Immature natural killer cell (primary cell): ENCODE measurements around the gene ALDH3B1. TPM values are rescaled to one million over a fixed set of nuclear protein-coding genes. Genes with fewer than 3 reads are reported as not detected.
"Not testable (repeated sequence)": the region's sequence is repeated elsewhere in the genome, so short reads cannot be mapped to it uniquely, and the experiment has no call there.

ENCODE experiments used
- DNase-seq, 3 donors: peaks; one replicate each; pipeline ENCODE4 v3.0.0; 2022; ENCODE audit warnings: mixed read lengths in 1 of 3
- H3K27ac Mint-ChIP-seq, 6 donors: one replicate each; pipeline ENCODE4 v1.8.0; 2020; ENCODE audit warnings: mixed read lengths in 6 of 6, mild to moderate bottlenecking in 5 of 6, inconsistent platforms in 4 of 6, moderate library complexity in 3 of 6
- H3K27me3 Mint-ChIP-seq, 3 donors: one replicate each; pipeline ENCODE4 v1.8.0; 2020 to 2021; ENCODE audit warnings: low read depth in 3 of 3, mild to moderate bottlenecking in 3 of 3, mixed read lengths in 3 of 3, moderate library complexity in 3 of 3, inconsistent platforms in 1 of 3
- H3K36me3 Mint-ChIP-seq, 3 donors: one replicate each; pipeline ENCODE4 v1.8.0; 2020; ENCODE audit warnings: mixed read lengths in 3 of 3, inconsistent platforms in 2 of 3, mild to moderate bottlenecking in 2 of 3
- H3K4me1 Mint-ChIP-seq, 2 donors: one replicate each; pipeline ENCODE4 v1.8.0; 2020; ENCODE audit warnings: inconsistent platforms in 2 of 2, mild to moderate bottlenecking in 2 of 2, mixed read lengths in 2 of 2, moderate library complexity in 1 of 2
- H3K4me3 Mint-ChIP-seq, 5 donors: one replicate each; pipeline ENCODE4 v1.8.0; 2020; ENCODE audit warnings: mild to moderate bottlenecking in 5 of 5, mixed read lengths in 5 of 5, inconsistent platforms in 3 of 5, moderate library complexity in 3 of 5
- H3K9me3 Mint-ChIP-seq, 6 donors: one replicate each; pipeline ENCODE4 v1.8.0; 2020; ENCODE audit warnings: mild to moderate bottlenecking in 6 of 6, mixed read lengths in 6 of 6, inconsistent platforms in 4 of 6, moderate library complexity in 3 of 6
- polyA plus RNA-seq, 3 donors: library from polyadenylated mRNA; unstranded; fragments of 300-500 nt; fragmentation: Illumina TruSeq; gene quantifications; one replicate each; pipeline ENCODE4 v1.2.3, GENCODE V29; 2021

ALDH3B1 gene, protein sequence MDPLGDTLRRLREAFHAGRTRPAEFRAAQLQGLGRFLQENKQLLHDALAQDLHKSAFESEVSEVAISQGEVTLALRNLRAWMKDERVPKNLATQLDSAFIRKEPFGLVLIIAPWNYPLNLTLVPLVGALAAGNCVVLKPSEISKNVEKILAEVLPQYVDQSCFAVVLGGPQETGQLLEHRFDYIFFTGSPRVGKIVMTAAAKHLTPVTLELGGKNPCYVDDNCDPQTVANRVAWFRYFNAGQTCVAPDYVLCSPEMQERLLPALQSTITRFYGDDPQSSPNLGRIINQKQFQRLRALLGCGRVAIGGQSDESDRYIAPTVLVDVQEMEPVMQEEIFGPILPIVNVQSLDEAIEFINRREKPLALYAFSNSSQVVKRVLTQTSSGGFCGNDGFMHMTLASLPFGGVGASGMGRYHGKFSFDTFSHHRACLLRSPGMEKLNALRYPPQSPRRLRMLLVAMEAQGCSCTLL
- polyA plus RNA-seq = 1 to 10 TPM in 2 of 3 donors, not detected in 1; 3.4 to 3.8 TPM

DNA sequence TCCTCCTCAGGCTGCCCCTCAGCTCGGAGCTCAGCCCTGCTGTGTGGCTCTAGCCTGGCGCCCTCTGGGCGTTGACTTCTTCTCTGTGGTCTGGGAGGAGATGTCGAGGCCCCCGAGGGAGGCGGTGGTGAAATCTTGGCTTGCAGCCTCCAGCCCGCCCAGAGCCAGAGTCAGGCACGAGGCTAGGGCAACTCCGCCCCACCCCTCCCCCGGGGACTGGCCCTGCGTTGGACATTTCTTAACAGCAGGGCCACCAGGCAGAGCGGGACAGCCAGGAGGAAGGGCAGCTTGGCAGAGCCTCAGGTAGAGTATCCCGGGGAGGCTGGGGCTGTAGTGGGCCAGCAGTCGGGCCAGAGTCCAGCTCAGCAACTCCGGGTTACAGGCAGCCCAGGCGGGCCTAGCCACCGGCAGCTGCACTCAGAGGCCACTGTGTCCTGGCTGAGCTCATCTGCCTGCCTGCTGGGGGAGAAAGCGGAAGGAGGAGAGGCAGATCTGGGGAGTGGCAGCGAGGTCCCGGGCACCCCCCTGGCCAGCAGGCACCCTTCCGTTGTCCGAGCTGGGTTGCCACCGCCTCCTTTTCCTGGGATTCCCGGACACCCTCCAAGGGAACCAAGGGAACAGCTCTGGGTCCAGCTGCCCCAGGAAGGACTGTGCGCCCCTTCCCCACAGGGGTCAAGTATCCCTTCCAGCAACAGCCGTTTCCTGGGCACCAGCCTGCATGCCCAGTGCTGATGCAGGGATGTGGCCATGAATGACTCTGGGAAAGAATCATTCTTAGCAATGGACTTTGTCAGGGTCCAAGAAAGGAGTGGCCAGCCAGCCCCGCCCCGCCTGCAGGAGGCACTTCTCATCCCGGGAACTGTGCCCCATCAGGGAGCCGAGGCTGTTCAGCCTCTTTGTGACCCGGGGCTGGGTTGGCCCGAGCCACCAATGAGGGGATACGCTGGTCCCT is at the start of gene ALDH3B1:
ALDH3B1 (plus strand) TSS at position 238 of the 952 bp plus-strand sequence. CDS start 4,971 bp downstream, outside the sequence.
- Mint-ChIP-seq H3K4me1 (peaks cover 18 to 29% of the 10 kb centered on the region in 2 donors), H3K4me3 (peak within 1 kb of the TSS; percentile 8 to 72 (median 53)), H3K9me3 (no peaks in the 10 kb centered on the region), H3K27me3 (no peaks in the 10 kb centered on the region), H3K36me3 (no peaks in the 10 kb centered on the region), H3K27ac (peak within 1 kb of the TSS; percentile 28 to 77 (median 64))
- DNase-seq = peak in 2 of 3 donors; percentile 23 to 37

DNA sequence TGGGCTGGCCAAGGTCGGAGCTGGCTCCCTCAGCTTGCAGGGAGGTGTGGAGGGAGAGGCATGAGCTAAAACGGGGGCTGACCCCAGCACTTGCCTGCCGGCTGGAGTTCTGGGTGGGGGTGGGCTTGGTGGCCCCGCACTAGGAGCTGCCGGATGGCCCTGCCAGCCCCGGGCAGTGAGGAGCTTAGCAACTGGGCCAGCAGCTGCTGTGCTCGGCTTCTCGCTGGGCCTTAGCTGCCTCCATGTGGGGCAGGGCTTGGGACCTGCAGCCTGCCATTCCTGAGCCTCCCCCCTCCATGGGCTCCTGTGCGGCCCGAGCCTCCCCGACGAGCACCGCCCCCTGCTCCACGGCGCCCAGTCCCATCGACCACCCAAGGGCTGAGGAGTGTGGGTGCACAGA is 46.9 kb upstream of the ALDH3B1 start:
- not testable (repeated sequence) for H3K27ac Mint-ChIP-seq, DNase-seq, H3K4me3 Mint-ChIP-seq, H3K36me3 Mint-ChIP-seq, H3K4me1 Mint-ChIP-seq, H3K27me3 Mint-ChIP-seq
- H3K9me3 Mint-ChIP-seq = peaks cover 0 to 10% (median 4%) of the 10 kb centered on the region in 6 donors

DNA sequence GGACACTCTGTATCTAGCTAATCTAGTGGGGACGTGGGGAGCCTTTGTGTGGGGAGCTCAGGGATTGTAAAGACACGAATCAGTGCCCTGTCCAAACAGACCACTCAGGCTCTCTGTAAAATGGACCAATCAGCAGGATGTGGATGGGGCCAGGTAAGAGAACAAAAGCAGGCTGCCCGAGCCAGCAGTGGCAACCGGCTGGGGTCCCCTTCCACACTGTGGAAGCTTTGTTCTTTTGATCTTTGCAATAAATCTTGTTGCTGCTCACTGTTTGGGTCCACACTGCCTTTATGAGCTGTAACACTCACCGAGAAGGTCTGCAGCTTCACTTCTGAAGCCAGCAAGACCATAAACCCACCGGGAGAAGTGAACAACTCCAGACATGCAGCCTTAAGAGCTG is 46.2 kb upstream of the ALDH3B1 start:
- H3K4me3 Mint-ChIP-seq, H3K4me1 Mint-ChIP-seq, H3K36me3 Mint-ChIP-seq, H3K27ac Mint-ChIP-seq, DNase-seq, H3K27me3 Mint-ChIP-seq: not testable (repeated sequence)
- peaks cover 0 to 10% (median 4%) of the 10 kb centered on the region in 6 donors for H3K9me3 Mint-ChIP-seq

DNA sequence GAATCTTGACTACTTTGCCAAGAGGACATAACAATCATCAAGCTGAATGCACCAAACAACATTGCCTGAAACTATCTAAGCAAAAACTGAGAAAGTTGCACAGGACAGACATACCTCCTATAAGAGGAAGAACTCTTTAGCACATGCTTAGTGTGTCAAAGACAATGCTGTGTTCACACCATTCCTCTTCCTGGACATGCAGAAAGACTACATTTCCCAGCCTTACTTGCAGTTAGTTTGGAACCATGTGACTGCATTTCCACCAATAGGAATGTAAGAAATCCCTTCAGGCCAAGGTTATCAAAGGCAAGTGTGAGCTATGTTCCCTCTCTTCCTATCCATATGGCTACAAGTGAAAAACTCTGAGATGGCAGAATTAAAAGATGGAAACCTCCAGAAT is 45.4 kb upstream of the ALDH3B1 start:
- not testable (repeated sequence) for H3K36me3 Mint-ChIP-seq, DNase-seq, H3K4me1 Mint-ChIP-seq, H3K4me3 Mint-ChIP-seq, H3K27me3 Mint-ChIP-seq, H3K27ac Mint-ChIP-seq
- peaks cover 0 to 10% (median 4%) of the 10 kb centered on the region in 6 donors for H3K9me3 Mint-ChIP-seq

DNA sequence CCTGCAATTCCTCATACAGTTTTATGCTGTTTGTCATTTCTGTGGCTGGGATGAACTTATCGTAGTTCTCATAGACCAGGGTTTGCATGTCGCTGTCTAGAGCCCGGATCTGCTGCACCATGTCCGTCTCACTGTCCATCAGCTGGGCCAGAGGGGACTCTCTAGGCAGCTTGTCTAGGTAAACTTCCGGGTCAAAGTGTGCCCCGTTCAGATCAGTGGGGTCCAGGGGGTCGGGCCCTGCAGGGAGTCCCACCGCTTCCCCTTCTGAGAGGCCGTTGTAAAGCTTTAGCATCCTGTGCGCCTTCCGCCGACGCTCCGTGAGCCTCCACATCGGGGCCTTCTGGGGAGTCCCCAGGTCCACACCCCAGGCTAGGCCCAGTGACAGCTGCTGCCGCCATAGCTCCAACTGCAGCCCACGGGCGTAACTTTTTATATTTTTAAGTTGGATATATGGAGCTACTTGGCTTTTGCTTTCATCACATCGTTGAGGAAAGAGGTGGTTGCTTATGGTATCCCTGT is 44.2 kb upstream of the ALDH3B1 start:
- not testable (repeated sequence) for H3K27me3 Mint-ChIP-seq, H3K4me3 Mint-ChIP-seq, H3K27ac Mint-ChIP-seq, DNase-seq, H3K4me1 Mint-ChIP-seq, H3K36me3 Mint-ChIP-seq
- H3K9me3 Mint-ChIP-seq = peaks cover 0 to 10% (median 4%) of the 10 kb centered on the region in 6 donors

DNA sequence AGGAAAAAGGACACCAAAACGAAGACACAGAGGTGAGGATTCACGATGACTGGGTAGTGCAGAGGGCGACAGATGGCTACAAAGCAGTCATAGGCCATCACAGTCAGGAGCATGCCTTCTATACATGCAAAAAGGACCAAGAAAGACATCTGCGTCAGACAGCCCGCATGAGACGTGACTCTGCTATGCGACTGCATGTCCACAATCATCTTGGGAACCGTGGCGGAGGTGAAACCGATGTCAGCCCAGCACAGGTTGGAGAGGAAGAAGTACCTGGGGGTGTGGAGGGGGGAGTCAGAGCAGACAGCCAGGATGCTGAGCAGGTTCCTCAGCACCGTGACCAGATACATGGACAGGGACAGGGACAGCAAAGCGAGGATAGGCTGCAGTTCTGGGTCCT is 35.4 kb upstream of the ALDH3B1 start:
- not testable (repeated sequence) for H3K4me3 Mint-ChIP-seq, H3K9me3 Mint-ChIP-seq, DNase-seq, H3K36me3 Mint-ChIP-seq, H3K4me1 Mint-ChIP-seq, H3K27ac Mint-ChIP-seq
- peaks cover 2 to 13% (median 9%) of the 10 kb centered on the region in 3 donors for H3K27me3 Mint-ChIP-seq

DNA sequence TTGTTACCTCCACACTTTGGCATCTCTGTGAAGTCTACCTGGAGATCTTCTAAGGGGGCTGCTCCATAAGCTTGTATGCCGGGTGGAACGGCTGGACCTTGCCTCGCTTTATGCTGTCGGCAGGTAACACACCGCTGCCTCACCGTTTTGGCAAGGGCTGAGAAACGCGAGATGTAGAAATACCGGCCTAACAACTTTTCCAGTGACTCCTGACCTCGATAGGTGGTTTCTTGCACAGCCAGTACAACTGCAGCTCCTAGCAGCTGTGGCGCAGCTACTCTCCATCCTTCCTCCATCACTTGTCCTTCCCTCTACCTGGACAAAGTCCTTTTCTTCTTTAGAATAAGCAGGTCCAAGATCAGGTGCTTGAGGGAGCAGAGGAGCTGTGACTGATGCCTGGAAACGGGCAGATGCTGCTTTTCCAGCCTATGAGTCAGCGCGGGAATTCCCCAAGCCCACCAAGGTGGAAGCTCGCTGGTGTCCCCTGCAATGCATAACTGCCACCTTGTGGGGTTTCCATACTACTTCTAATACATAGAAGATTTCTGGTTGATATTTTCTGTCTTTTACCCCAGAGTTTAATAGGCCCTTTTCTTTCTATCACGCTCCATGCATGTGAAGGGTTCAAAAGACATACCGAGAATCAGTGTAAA is 31.2 kb upstream of the ALDH3B1 start:
- H3K27me3 Mint-ChIP-seq = peaks cover 0 to 13% (median 13%) of the 10 kb centered on the region in 3 donors
- H3K4me3 Mint-ChIP-seq = not testable (repeated sequence)

DNA sequence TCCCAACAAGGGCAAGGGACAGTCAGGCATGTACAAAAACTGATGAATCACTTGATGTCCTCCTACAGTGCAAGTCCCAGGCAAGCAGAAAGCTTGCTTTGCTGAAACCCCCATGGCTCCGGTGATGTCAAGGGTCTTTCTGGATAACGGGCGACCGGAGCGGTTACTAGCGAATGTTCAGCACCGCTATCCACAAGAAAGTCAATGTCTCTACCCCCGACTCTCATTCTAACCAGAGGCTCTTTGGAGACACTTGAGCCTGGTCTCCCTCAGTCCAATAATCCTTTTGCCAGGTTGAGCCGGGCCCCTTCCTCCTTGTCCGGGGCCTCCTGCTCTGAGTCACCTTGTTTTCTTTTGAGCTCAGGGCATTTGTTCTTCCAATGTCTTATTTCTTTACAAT is 28.9 kb upstream of the ALDH3B1 start:
- not testable (repeated sequence) for H3K4me3 Mint-ChIP-seq, H3K27ac Mint-ChIP-seq, H3K36me3 Mint-ChIP-seq, DNase-seq, H3K9me3 Mint-ChIP-seq, H3K4me1 Mint-ChIP-seq
- peaks cover 2 to 15% (median 10%) of the 10 kb centered on the region in 3 donors for H3K27me3 Mint-ChIP-seq

More for the DNA sequence above, 31.2 kb upstream of the ALDH3B1 start:
- H3K4me1 Mint-ChIP-seq, H3K27ac Mint-ChIP-seq, H3K9me3 Mint-ChIP-seq, H3K36me3 Mint-ChIP-seq, DNase-seq: not testable (repeated sequence)

DNA sequence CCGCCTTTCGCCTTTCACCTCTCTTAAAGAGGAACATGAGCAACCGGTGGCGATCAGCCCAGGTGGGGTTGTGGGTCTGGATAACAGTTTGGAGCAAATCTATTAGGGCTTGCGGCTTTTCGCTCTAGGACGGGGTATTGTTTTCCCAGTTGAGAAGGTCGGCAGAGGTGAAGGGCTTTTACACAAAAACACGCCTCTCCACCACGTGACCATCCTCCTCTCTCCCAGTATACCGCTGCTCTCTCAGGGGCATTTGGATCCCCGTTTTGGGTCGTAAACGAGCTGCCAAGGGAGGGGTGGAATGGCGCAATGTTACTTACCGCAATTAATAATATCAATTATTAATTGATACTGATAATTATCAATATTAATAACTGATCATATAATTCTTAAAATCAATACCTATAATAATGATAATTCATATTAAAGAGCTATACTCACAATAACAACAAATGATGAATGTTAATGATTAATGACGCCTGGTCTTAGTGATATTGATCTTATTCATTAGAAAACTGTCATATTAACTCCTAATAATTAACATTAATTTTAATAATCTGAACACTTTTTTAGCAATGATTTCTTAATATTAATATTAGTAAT is 27.8 kb upstream of the ALDH3B1 start:
- H3K36me3 Mint-ChIP-seq, H3K27ac Mint-ChIP-seq: not testable (repeated sequence)

DNA sequence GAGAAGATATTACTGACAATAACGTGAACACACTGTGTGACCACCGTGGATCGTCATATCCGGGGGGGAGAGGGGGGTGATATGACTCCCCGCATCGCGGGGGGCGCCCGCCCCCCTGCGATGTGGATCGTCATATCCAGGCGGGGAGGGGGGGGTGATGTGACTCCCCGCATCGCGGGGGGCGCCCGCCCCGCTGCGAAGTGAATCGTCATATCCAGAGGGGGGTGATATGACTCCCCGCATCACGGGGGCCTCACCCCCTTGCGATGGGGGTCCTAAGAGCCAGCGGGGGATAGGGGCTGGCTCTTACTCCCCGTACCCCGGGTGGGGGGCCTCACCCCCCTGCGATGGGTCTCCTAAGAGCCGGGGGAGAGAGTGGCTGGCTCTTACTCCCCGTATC is 26.2 kb upstream of the ALDH3B1 start:
- no peak for DNase-seq
- no peaks in the 10 kb centered on the region for H3K36me3 Mint-ChIP-seq
- H3K4me1 Mint-ChIP-seq = no peaks in the 10 kb centered on the region
- no peaks in the 10 kb centered on the region for H3K9me3 Mint-ChIP-seq
- peaks cover 2 to 12% (median 6%) of the 10 kb centered on the region in 3 donors for H3K27me3 Mint-ChIP-seq
- H3K4me3 Mint-ChIP-seq = no peak overlapping the region
- H3K27ac Mint-ChIP-seq = no peak overlapping the region

More for the DNA sequence above, 27.8 kb upstream of the ALDH3B1 start:
- DNase-seq, H3K4me1 Mint-ChIP-seq, H3K9me3 Mint-ChIP-seq, H3K4me3 Mint-ChIP-seq: not testable (repeated sequence)
- peaks cover 2 to 11% (median 8%) of the 10 kb centered on the region in 3 donors for H3K27me3 Mint-ChIP-seq

DNA sequence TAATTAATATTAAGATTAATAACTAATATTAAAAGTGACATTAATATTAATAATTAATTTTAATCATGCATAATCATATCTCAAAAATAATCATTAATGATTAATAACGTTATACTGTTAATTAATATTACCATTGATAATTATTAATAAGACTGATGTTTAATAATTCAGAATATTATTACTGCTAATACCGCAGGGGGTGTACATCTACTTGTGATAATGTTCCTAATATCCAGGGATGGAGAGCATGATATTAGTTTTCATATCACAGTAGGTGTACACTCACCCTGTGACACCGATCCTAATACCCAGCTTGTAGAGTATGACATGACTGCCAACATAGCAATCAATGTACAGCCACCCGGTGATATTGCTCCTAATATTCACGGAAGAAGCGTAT is 24.8 kb upstream of the ALDH3B1 start:
- H3K4me3 Mint-ChIP-seq, H3K9me3 Mint-ChIP-seq, H3K4me1 Mint-ChIP-seq, H3K27ac Mint-ChIP-seq, DNase-seq, H3K36me3 Mint-ChIP-seq: not testable (repeated sequence)
- H3K27me3 Mint-ChIP-seq = peaks cover 2 to 13% (median 6%) of the 10 kb centered on the region in 3 donors

DNA sequence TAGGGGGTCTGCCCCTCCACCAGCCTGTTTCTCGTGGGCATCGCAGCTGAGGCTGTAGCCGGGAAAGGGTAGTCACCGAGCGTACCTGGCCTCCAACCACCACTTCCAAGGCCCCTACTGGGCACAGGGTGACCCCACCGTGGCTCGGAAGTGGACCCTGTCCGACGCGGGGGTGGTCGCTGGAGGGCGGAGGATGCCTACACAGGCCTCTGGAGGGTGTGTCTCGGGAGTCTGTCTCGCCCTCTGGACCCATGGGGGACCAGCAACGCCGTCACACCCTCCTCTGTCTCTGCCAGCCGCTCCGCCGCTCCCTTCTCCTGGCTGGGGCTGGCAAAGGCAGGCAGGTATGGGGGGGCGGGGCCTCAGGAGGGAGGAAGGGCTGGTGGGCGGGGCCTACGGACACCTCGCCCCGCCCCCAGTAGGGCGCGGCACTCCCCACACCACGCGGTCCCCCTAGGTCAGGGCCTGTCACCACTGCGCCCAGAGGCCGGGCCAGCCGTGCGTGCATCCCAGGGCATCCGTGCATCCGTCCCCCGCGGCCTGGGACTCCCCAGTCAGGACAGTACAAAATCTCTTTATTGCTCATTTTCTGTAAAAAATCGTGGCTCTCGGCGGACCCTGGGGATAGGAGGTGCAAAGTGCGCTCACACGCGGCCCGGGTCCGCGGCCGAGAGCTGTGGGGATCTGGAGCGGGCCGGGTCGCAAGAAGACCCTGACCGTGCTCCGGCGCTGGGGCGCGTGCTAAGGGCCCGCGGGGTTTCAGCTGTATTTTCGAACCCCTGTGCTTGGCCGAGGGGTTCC is 19.4 kb upstream of the ALDH3B1 start:
- H3K27me3 Mint-ChIP-seq, H3K9me3 Mint-ChIP-seq, DNase-seq, H3K36me3 Mint-ChIP-seq, H3K27ac Mint-ChIP-seq, H3K4me1 Mint-ChIP-seq, H3K4me3 Mint-ChIP-seq: not testable (repeated sequence)
